GM19397 (cell line): ENCODE data around the gene BCO2.
"Not testable (repeated sequence)": the region's sequence is repeated elsewhere in the genome, so short reads cannot be mapped to it uniquely, and the experiment has no call there.

Source experiments
- ATAC-seq: cut with Tn5 transposase; IDR thresholded peaks from one replicate; pipeline ENCODE4 v1.9.1; 2021; ENCODE audit warnings: mild to moderate bottlenecking, moderate library complexity; ENCODE audit not compliant: unreplicated experiment

The BCO2 gene

DNA sequence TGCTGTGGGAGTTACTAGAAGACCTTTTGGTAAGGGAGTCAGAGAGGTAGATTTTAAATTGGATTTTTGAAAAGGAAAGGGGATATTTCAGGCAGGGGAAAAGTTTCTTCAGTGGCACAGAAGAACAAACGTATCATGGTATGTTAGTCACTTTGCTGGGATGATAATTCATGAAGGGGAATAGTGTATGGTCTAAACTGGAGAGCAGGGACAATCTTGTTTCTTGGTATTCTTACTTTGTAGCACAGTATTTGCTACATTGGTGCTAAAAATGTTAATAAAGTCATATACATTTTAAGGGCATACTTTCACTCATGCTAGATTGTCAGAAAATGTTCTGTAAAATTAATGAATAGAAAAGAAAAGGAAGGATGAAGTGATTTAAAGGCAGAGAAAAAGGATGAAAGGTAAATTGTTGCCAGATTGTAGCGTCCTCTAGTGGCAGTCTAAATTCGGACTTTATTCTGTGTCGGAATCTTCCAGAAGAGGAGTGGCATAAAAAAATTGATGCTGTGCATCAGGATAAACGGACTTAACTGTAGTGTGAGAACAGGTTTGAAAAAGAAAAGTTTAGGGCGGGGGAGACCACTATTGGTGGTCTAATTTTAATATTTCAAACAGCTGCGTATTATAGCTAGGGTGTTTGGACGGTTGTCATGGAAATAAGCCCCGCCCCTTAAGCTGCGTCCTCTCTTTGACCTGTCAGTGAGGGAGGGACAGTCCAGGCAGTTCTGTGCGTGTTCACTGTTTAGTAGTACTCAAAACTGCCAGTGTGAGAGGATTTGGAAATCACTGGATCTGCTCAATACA lies at the start of gene BCO2:
TSS of gene BCO2 (plus strand) at position 724 of the 810 bp plus-strand sequence. CDS start 90 bp downstream, outside the sequence.
- no peak for ATAC-seq

- ATAC-seq, result no peak
These were observed 48.3 kb upstream of the BCO2 start for GRCh38 chr11:112127056-112127455.

DNA sequence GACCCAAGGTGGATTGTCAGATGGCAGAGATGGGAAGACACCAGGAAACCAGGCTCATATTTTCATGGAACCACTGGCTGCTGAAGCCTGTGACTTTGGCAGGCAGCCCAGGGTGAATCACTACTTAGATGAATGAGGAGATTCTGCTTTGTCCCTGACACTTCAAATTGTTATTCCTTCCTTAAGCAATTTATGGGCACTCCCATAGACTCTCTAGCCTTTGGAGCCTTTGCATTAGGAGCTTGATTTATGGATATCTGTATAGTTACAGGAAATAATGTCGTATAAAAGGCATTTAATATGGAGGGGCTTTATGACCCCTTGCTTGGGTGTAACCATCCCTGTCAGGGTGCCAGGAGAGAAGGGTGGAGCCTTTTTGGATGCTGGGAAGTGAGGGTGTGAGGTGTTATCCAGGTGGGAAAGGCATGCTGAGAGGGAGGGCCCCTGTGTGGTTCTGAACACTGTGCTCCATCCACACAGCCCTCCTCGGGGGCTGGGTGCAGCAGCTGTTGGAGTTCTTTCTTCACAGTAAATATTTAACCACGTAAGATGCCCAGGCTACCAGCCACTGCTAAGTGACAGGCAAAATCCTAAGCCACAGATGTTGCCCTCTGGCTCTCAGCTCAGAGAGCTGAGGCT lies 46.7 kb upstream of the BCO2 start:
- no peak for ATAC-seq

DNA sequence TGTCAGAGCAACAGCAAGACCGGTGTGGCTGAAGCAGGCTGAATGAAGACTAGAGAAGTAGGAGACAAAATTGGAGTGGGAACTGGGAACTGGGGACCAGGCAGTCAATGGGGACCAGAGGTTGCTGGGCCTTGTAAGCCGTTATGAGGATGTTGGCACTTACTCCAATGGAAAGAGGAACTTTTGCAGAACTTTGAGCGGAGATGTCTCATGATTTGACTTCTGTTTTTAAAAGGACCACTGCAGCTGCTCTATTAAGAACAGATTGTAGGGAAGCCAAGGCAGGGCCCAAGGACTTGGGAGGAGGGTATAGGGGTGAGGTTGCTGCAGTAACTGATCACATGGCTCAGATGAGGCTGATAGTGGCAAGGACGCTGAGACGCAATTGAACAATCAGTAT lies 45.7 kb upstream of the BCO2 start:
- no peak for ATAC-seq

GRCh38 chr11:112132737-112133136 lies 42.6 kb upstream of the BCO2 start:
- no peak for ATAC-seq

GRCh38 chr11:112134473-112134872 lies 40.8 kb upstream of the BCO2 start:
- ATAC-seq, result no peak

DNA sequence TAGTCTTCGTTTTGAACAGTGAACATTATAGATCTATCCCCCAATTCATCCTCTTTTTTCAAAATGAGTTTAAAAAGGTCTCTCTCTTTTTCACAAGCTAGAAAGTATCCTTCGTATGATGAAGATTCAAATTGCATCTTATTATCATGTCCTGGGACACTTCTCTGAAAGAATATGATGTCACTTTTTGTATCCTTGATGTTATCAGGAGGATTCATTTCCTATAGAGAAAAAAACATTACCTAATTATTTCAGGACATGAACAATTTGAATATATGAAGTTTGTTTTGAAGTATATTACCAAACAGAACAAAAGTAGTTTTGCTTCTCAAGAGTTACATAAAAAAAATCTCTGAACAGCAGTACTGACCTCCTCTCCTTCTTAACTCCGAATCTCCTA lies 31.7 kb upstream of the BCO2 start:
- ATAC-seq, result no peak

GRCh38 chr11:112150517-112150916 lies 24.8 kb upstream of the BCO2 start:
- ATAC-seq, result no peak

- no peak for ATAC-seq
These were observed 19.0 kb upstream of the BCO2 start for GRCh38 chr11:112156153-112156955.

- no peak for ATAC-seq
These were observed 18.2 kb upstream of the BCO2 start for GRCh38 chr11:112156956-112157766.

GRCh38 chr11:112159098-112160065 lies 15.9 kb upstream of the BCO2 start:
- no peak for ATAC-seq

GRCh38 chr11:112160091-112160848 lies 15.0 kb upstream of the BCO2 start:
- no peak for ATAC-seq

DNA sequence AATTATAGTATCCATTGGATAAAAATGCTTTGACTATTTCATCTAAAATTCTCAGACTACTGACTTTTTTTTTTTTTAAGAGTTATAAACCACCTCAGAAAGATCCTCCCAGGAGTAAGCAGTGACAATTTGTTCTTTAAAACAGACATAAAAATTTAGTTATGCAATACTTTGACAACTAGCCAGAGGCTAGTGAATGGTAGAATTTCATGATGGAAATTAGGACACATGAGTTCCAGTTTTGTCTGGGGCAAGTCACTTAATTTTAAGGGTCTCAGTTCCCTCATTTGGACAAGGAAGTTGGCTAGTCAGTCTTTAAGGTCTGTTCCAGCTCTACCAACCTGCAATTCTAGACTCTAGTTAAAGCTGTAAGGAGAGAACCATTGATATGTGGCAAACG lies 14.3 kb upstream of the BCO2 start:
- ATAC-seq, result no peak

- ATAC-seq, result not testable (repeated sequence)
These were observed 13.1 kb upstream of the BCO2 start for GRCh38 chr11:112162200-112162599.

DNA sequence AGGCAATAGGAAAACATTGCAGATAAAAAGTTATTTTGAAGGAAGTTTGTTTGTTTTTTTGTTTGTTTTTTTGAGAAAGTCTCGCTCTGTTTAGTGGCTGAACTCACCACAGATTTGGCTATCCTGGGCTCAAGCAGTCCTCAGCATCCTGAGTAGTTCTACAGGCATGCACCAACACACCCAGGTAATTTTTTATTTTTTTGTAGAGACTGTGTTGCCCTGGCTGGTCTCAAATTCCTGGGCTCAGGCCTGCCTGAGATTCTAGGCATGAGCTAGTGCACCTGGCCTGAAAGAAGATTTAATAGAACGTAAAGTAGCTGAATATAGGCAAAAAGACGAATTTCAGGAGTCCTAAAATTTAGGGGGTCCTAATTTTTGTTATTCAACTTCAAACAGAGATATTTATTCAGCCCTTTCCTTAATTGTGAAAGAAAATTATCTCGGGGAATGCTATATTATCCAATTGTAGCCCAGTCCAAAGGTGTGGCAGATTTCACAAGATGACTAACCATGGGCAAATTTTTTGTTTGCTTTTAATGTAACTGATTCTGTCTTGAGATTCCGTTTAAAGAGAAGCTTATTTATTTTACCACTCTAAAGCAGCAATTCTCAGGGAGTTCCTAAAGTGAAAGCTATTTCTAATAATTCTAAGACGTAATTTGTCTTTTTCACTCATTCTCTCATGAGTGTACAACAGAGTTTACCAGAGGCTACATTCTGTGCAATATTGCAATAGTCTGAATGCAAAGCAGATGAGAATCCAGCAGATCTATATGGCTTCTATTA lies 12.4 kb upstream of the BCO2 start:
- no peak for ATAC-seq

DNA sequence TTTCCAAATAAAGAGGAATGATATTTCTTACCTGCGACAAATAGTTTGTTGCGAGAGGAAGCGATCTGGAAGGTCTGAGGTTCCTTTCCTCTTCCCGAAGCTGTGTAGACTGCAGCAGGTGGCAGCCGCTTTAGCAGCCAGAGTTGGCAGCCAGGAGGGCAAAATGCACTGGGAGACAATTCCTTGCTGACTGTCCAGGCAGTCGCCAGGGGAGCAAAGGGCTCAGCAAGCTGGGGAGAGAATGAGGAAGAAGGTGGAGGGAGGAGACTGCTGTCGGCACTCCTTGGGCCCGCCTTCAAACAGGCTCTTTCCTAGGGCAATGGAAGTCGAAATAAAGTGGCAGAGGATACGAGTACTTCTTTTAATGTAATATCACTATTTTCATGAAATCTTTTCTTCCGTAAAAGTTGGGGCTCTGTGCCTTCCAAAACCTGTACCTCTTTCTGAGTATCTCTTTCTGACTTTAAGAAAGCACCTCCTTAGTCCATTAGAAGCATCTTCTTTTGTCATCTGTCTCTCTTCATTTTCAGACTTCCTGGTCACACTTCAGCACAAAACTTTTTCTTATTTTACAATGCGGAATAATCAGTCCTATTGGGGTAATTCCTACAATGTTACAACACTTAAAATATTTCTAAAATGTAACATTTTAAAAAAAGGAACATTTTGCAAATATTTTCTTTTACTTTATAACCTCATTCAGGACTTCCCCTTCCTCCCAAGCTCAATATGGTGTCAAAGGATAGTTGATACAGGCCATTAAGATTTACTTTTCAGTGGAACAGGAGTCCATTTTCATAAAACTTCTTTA lies 11.2 kb upstream of the BCO2 start, which contains the start of gene IL18:
TSS of gene IL18 (minus strand) at position 220 of the 811 bp plus-strand sequence. CDS start 9,041 bp downstream, outside the sequence.
- no peak for ATAC-seq

GRCh38 chr11:112165049-112165448 lies 10.3 kb upstream of the BCO2 start:
- ATAC-seq, result no peak
